Measurements from ENCODE around the gene TCAP. TPM values are rescaled to one million over a fixed set of nuclear protein-coding genes. Genes with fewer than 3 reads are reported as not detected.

The TCAP gene
- total and polyA plus RNA-seq, 10 donors, result 1.5 to 3.2 (median 2.2) TPM

DNA sequence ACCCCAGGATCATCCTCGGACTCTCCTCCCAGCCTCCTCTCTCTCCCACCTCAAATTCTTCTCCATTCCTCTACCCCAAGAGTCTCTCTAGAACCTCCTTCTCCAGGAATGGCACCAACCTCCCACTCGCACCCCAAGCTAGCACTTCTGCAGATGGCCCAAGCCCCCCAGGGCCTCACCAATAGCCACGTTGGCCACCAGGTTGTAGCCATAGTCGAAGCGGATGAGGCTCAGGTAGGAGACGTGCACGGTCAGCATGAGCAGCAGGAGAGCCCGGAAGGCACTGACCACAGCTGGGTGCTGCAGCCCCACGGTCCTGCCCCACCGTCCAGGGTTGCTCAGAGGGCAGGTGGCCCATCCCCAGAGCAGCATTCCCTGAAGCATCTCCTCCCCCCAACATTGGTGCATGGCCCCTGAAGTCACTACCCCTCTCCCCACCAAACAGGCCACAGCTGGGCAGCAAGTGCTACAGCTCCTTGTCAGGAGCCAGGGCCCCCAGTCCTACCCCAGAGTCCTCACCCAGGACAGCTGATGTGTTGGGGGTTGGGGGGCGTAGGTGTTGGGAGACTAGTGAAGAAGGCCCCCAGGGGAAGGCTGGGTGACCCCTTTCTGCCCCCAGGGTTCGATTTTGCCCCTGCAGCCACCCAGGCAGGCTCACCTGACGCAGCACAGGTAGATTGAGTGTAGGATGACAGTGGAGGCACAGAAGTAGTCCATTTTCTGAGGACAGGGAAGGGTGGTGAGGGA lies 8.4 kb downstream of the TCAP start:
- peaks cover 0 to 5% (median 0%) of the 10 kb centered on the region in 6 donors for H3K36me3 ChIP-seq
- H3K4me1 ChIP-seq, result peaks cover 10 to 68% (median 48%) of the 10 kb centered on the region in 6 donors
- no peak overlapping the region for H3K4me3 ChIP-seq
- intact Hi-C loops (cut with DNase I; ENCODE audit: low total_unique reads), result no loop called here
- WGBS, 5 donors, result 79 to 88% (median 81%) methylated on average over 13 of the region's 13 CpGs
- no peaks in the 10 kb centered on the region for H3K9me3 ChIP-seq
- H3K27ac ChIP-seq, result no peak overlapping the region
- DNase-seq, result peak; percentile 68
- TF ChIP-seq POLR2AphosphoS5 (IDR thresholded peaks at IDR 0.05) (no peak), POLR2A (IDR thresholded peaks at IDR 0.05) (no peak)
- TF ChIP-seq, protein P1, sequence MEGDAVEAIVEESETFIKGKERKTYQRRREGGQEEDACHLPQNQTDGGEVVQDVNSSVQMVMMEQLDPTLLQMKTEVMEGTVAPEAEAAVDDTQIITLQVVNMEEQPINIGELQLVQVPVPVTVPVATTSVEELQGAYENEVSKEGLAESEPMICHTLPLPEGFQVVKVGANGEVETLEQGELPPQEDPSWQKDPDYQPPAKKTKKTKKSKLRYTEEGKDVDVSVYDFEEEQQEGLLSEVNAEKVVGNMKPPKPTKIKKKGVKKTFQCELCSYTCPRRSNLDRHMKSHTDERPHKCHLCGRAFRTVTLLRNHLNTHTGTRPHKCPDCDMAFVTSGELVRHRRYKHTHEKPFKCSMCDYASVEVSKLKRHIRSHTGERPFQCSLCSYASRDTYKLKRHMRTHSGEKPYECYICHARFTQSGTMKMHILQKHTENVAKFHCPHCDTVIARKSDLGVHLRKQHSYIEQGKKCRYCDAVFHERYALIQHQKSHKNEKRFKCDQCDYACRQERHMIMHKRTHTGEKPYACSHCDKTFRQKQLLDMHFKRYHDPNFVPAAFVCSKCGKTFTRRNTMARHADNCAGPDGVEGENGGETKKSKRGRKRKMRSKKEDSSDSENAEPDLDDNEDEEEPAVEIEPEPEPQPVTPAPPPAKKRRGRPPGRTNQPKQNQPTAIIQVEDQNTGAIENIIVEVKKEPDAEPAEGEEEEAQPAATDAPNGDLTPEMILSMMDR (IDR thresholded peaks at IDR 0.05 in 8 of 11, conservative IDR thresholded peaks at IDR 0.05 in 3 of 11), result no peak
- H3K27me3 ChIP-seq (replicated peaks in 1 of 7), result peaks cover 4 to 39% (median 27%) of the 10 kb centered on the region in 7 donors

DNA sequence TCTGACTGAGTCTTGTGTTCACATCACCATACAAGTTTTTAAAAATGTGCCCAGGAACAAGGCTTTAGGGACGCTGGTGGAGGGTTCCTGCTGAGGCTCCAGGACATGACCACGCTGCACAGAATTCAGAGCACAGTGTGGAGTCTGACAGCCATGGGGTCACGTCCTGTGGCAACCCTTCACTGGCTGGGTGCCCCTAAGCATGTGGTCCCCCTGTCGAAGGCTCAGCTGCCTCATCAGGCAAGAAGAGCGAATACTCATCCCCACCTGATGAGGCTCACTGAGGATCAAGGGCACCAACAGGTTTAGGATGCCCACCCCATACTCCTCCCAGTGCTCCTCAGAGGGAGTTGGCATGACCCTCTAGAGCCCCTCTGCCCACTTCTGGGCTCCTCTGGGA lies 9.0 kb downstream of the TCAP start:
- Histone ChIP-seq H3K4me1 (peaks cover 12 to 68% (median 47%) of the 10 kb centered on the region in 6 donors), H3K9me3 (no peaks in the 10 kb centered on the region), H3K27me3 (replicated peaks in 1 of 7) (peaks cover 0 to 33% (median 20%) of the 10 kb centered on the region in 7 donors), H3K27ac (peak overlapping the region in 1 of 8 donors; percentile 90), H3K36me3 (peaks cover 0 to 9% (median 0%) of the 10 kb centered on the region in 6 donors), H3K4me3 (no peak overlapping the region)
- peak; percentile 50 for DNase-seq
- intact Hi-C loops (cut with DNase I; ENCODE audit: low total_unique reads), result no loop called here
- 83 to 87% (median 85%) methylated on average over 5 of the region's 5 CpGs for WGBS, 5 donors
- TF ChIP-seq POLR2A (IDR thresholded peaks at IDR 0.05) (no peak), POLR2AphosphoS5 (IDR thresholded peaks at IDR 0.05) (no peak)
- TF ChIP-seq, protein P1 (IDR thresholded peaks at IDR 0.05 in 8 of 11, conservative IDR thresholded peaks at IDR 0.05 in 3 of 11), result no peak

DNA sequence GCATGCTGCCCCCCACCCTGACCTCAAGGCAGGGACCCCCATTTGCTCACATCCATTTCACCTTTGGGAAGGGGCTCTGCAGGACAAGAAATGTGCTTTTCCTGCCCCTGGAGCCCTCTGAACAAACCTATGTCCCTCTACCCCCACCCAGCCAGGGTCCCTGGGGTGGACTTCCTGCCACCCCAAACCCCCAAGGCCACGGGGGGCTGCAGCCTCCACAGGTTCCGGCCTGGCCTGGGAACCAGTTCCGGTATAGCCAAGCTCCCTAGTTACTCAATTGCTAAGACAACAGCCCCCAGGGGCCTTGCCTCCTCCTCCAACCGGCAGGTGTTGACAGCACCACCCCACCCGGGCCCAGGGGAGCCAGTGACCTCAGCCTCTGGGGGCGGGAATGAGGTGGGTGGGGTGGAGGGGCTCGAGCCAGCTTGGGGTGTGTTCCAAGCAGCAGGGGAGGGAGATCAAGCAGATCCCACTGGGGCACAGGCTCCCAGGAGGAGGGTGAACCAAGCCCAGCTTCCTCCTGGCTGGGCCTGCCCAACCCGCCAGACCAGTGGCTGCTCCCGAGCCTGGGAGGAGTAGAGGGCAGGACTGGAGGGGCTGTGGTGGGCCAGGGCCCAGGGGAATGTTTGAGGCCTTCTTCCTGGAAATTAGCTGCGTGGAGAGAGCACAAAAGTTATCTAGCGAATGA lies 9.7 kb downstream of the TCAP start:
- Histone ChIP-seq H3K36me3 (peaks cover 0 to 9% (median 0%) of the 10 kb centered on the region in 6 donors), H3K4me3 (no peak overlapping the region), H3K27ac (peak overlapping the region in 6 of 8 donors; percentile 19 to 90 (median 74)), H3K27me3 (replicated peaks in 1 of 7) (peaks cover 0 to 26% (median 14%) of the 10 kb centered on the region in 7 donors), H3K4me1 (peaks cover 19 to 71% (median 54%) of the 10 kb centered on the region in 6 donors), H3K9me3 (no peaks in the 10 kb centered on the region)
- TF ChIP-seq POLR2AphosphoS5 (IDR thresholded peaks at IDR 0.05) (no peak), POLR2A (IDR thresholded peaks at IDR 0.05) (no peak)
- TF ChIP-seq, protein P1 (IDR thresholded peaks at IDR 0.05 in 8 of 11, conservative IDR thresholded peaks at IDR 0.05 in 3 of 11), result no peak
- peak; percentile 77 for DNase-seq
- intact Hi-C loops (cut with DNase I; ENCODE audit: low total_unique reads), result no loop called here
- 48 to 60% (median 53%) methylated on average over 10 to 11 of the region's 11 CpGs for WGBS, 5 donors

All from spleen (tissue), 11 donors.